IMR-90 (cell line): ENCODE measurements around the gene TRPM7. TPM values are rescaled to one million over a fixed set of nuclear protein-coding genes. Genes with fewer than 3 reads are reported as not detected.

Source experiments
- ATAC-seq: fragments of 200-7000 bp; cut with Tn5 transposase; 2 replicates; pipeline ENCODE4 v1.9.1; 2020; ENCODE audit warnings: low read depth, mild to moderate bottlenecking, moderate library complexity
- Bru-seq: library from RNA; stranded (reverse); fragments of 400-500 nt; gene quantifications from one replicate; lab custom pipeline; 2021; lab: Mats Ljungman, UMichigan
- BruChase-seq, 2 experiments: library from RNA; stranded (reverse); fragments of 400-500 nt; gene quantifications; one replicate each; lab custom pipeline; 2021; lab: Mats Ljungman, UMichigan
- BruUV-seq: library from RNA; stranded (reverse); fragments of 400-500 nt; replicated peaks from 2 replicates; lab custom pipeline; 2021; lab: Mats Ljungman, UMichigan
- CTCF ChIA-PET: fragments of 300-600 bp; formaldehyde crosslinking; extraction: SDS; loops from one replicate; lab custom pipeline; 2021; ENCODE audit warnings: antibody characterized with exemption; lab: Yijun Ruan, JAX
- POLR2A ChIA-PET: fragments of 300-600 bp; sonication (Branson Sonifier 250); formaldehyde crosslinking; loops from one replicate; lab custom pipeline; 2022; ENCODE audit warnings: antibody characterized with exemption; ENCODE audit not compliant: unreplicated experiment; lab: Charles Lee
- DNase-seq: peaks from one replicate; pipeline ENCODE4 v3.0.0; 2013
- H2AFZ ChIP-seq: replicated peaks from 2 replicates; pipeline ENCODE3; 2013; ENCODE audit warnings: low read length, mild to moderate bottlenecking; ENCODE audit not compliant: poor library complexity
- H2AK5ac ChIP-seq: 2 replicates; pipeline ENCODE4 v1.6.1; 2013; ENCODE audit warnings: low read depth, low read length, inconsistent platforms
- H2AK9ac ChIP-seq: replicated peaks from 2 replicates; pipeline ENCODE3; 2013; ENCODE audit warnings: mild to moderate bottlenecking, low read depth, low read length, moderate library complexity; ENCODE audit not compliant: poor library complexity
- H2BK120ac ChIP-seq: 2 replicates; pipeline ENCODE4 v1.6.1; 2013; ENCODE audit warnings: low read depth, low read length, inconsistent platforms
- H2BK15ac ChIP-seq: 3 replicates; pipeline ENCODE4 v1.6.1; 2013; ENCODE audit warnings: low read depth, low read length, inconsistent platforms
- H2BK20ac ChIP-seq: 2 replicates; pipeline ENCODE4 v1.6.1; 2013; ENCODE audit warnings: low read depth, mild to moderate bottlenecking, inconsistent platforms, low read length, moderate library complexity
- H2BK5ac ChIP-seq: 2 replicates; pipeline ENCODE4 v1.6.1; 2013; ENCODE audit warnings: mild to moderate bottlenecking, low read depth, low read length, inconsistent platforms; ENCODE audit not compliant: poor library complexity, severe bottlenecking
- H3K14ac ChIP-seq: replicated peaks from 2 replicates; pipeline ENCODE4 v1.6.1; 2013; ENCODE audit warnings: low read depth, low read length, inconsistent platforms
- H3K18ac ChIP-seq: 2 replicates; pipeline ENCODE4 v1.6.1; 2013; ENCODE audit warnings: low read depth, low read length, control low read depth
- H3K23ac ChIP-seq: 2 replicates; pipeline ENCODE4 v1.6.1; 2013; ENCODE audit warnings: low read depth, low read length, inconsistent platforms
- H3K27ac ChIP-seq: 2 replicates; pipeline ENCODE4 v1.5.1; 2013; ENCODE audit warnings: mild to moderate bottlenecking, control low read depth, low read length; ENCODE audit not compliant: insufficient read depth
- H3K27me3 ChIP-seq: 2 replicates; pipeline ENCODE4 v1.6.1; 2013; ENCODE audit warnings: low read length; ENCODE audit not compliant: control insufficient read depth, insufficient read depth
- H3K36me3 ChIP-seq: 2 replicates; pipeline ENCODE4 v1.6.1; 2013; ENCODE audit warnings: low read length, mixed read lengths; ENCODE audit not compliant: control insufficient read depth, insufficient read depth
- H3K4ac ChIP-seq: 2 replicates; pipeline ENCODE4 v1.6.1; 2013; ENCODE audit warnings: low read depth, low read length, inconsistent platforms
- H3K4me1 ChIP-seq: 2 replicates; pipeline ENCODE4 v1.6.1; 2013; ENCODE audit warnings: low read length, mixed read lengths; ENCODE audit not compliant: control insufficient read depth, insufficient read depth
- H3K4me2 ChIP-seq: 2 replicates; pipeline ENCODE4 v1.6.1; 2013; ENCODE audit warnings: low read depth, mild to moderate bottlenecking, control low read depth, low read length, moderate library complexity
- H3K4me3 ChIP-seq: 2 replicates; pipeline ENCODE4 v1.5.1; 2013; ENCODE audit warnings: low read depth, mild to moderate bottlenecking, control low read depth, low read length, moderate library complexity; ENCODE audit not compliant: insufficient read depth
- H3K56ac ChIP-seq: 2 replicates; pipeline ENCODE4 v1.6.1; 2013; ENCODE audit warnings: low read length, inconsistent platforms; ENCODE audit not compliant: insufficient read depth; ENCODE audit errors: extremely low read depth
- H3K79me1 ChIP-seq, 2 experiments: 2 replicates each; pipeline ENCODE4 v1.6.1; 2013; ENCODE audit warnings: low read length in 2 of 2, inconsistent platforms in 1 of 2, low read depth in 1 of 2
- H3K9ac ChIP-seq: 2 replicates; pipeline ENCODE4 v1.6.1; 2013; ENCODE audit warnings: low read depth, low read length, control low read depth
- H3K9me1 ChIP-seq: 2 replicates; pipeline ENCODE4 v1.6.1; 2013; ENCODE audit warnings: low read length, inconsistent platforms; ENCODE audit not compliant: insufficient read depth
- H3K9me3 ChIP-seq: 2 replicates; pipeline ENCODE4 v1.6.1; 2013; ENCODE audit warnings: low read length; ENCODE audit not compliant: control insufficient read depth, insufficient read depth
- H4K20me1 ChIP-seq: 2 replicates; pipeline ENCODE4 v1.6.1; 2013; ENCODE audit warnings: low read length, inconsistent platforms; ENCODE audit not compliant: insufficient read depth
- H4K5ac ChIP-seq: 2 replicates; pipeline ENCODE4 v1.6.1; 2013; ENCODE audit warnings: mild to moderate bottlenecking, low read depth, low read length, control low read depth
- H4K8ac ChIP-seq, 2 experiments: 2 replicates each; pipeline ENCODE4 v1.6.1; 2013; ENCODE audit warnings: low read depth in 2 of 2, low read length in 2 of 2, control low read depth in 1 of 2, inconsistent platforms in 1 of 2
- H4K91ac ChIP-seq: 2 replicates; pipeline ENCODE4 v1.6.1; 2013; ENCODE audit warnings: low read depth, low read length, inconsistent platforms; ENCODE audit not compliant: insufficient read depth
- BHLHE40 ChIP-seq: fragments of 150-350 bp; IDR thresholded peaks from 2 replicates; pipeline ENCODE4 v1.6.1; 2016; ENCODE audit warnings: mild to moderate bottlenecking, low read depth, low read length
- CEBPB ChIP-seq: IDR thresholded peaks from 2 replicates; pipeline ENCODE4 v1.6.1; 2012; ENCODE audit warnings: low read depth, low read length, improper control_type of control experiment
- FOS ChIP-seq: fragments of 150-350 bp; IDR thresholded peaks from 2 replicates; pipeline ENCODE4 v1.6.1; 2016; ENCODE audit warnings: low read depth, low read length
- MXI1 ChIP-seq: IDR thresholded peaks from 2 replicates; pipeline ENCODE4 v1.6.1; 2012; ENCODE audit warnings: low read depth, mild to moderate bottlenecking, low read length, moderate library complexity, borderline replicate concordance
- RFX5 ChIP-seq: IDR thresholded peaks from 2 replicates; pipeline ENCODE4 v1.8.0; 2012; ENCODE audit warnings: low read depth, mild to moderate bottlenecking, low read length, moderate library complexity
- WGBS, 2 experiments: methylation state at CpG; one replicate each; pipeline versions ENCODE4 v1.1.5 to v1.1.7; 2013; ENCODE audit warnings: missing lambda C conversion rate in 2 of 2; ENCODE audit not compliant: insufficient read length in 1 of 2; ENCODE audit errors: extremely low coverage in 2 of 2; 5-methylcytosine and 5-hydroxymethylcytosine counted together
- dilution Hi-C: fragments of 300-500 bp; cut with HindIII; formaldehyde crosslinking; loops from one replicate; pipeline ENCODE4 v1.14.3; 2018; ENCODE audit warnings: low sequenced_read_pairs; ENCODE audit not compliant: unreplicated experiment
- in situ Hi-C: fragments of 300-500 bp; cut with MboI; formaldehyde crosslinking; loops from 3 replicates; pipeline ENCODE4 v1.14.3; 2019; ENCODE audit warnings: low sequenced_read_pairs, inconsistent platforms, mixed read lengths
- intact Hi-C: fragments of 100-400 bp; cut with micrococcal nuclease; formaldehyde crosslinking; loops from 2 replicates; pipeline ENCODE4 v1.10.0; 2022
- long read RNA-seq: library from polyadenylated mRNA; unstranded; transcript quantifications from one replicate; pipeline ENCODE4 v2.0.0, GENCODE V29; 2021; ENCODE audit not compliant: unreplicated experiment
- polyA plus RNA-seq, 3 experiments: library from polyadenylated mRNA; depleted of rRNA; stranded (reverse); fragments of >200 nt; gene quantifications; 2 replicates each; pipeline ENCODE4 v1.2.3, GENCODE V29; 2012; ENCODE audit warnings: low replicate concordance in 1 of 3
- total RNA-seq: library from RNA; depleted of rRNA; stranded (reverse); fragments of >200 nt; gene quantifications from 2 replicates; pipeline ENCODE4 v1.2.3, GENCODE V29; 2012; rRNA removed
- TF ChIP-seq, protein P1 (sequence below): fragments of 150-350 bp; IDR thresholded peaks from 2 replicates; pipeline ENCODE4 v1.6.1; 2017; ENCODE audit warnings: mild to moderate bottlenecking, antibody characterized with exemption, low read length, low read depth

TRPM7 gene, protein sequence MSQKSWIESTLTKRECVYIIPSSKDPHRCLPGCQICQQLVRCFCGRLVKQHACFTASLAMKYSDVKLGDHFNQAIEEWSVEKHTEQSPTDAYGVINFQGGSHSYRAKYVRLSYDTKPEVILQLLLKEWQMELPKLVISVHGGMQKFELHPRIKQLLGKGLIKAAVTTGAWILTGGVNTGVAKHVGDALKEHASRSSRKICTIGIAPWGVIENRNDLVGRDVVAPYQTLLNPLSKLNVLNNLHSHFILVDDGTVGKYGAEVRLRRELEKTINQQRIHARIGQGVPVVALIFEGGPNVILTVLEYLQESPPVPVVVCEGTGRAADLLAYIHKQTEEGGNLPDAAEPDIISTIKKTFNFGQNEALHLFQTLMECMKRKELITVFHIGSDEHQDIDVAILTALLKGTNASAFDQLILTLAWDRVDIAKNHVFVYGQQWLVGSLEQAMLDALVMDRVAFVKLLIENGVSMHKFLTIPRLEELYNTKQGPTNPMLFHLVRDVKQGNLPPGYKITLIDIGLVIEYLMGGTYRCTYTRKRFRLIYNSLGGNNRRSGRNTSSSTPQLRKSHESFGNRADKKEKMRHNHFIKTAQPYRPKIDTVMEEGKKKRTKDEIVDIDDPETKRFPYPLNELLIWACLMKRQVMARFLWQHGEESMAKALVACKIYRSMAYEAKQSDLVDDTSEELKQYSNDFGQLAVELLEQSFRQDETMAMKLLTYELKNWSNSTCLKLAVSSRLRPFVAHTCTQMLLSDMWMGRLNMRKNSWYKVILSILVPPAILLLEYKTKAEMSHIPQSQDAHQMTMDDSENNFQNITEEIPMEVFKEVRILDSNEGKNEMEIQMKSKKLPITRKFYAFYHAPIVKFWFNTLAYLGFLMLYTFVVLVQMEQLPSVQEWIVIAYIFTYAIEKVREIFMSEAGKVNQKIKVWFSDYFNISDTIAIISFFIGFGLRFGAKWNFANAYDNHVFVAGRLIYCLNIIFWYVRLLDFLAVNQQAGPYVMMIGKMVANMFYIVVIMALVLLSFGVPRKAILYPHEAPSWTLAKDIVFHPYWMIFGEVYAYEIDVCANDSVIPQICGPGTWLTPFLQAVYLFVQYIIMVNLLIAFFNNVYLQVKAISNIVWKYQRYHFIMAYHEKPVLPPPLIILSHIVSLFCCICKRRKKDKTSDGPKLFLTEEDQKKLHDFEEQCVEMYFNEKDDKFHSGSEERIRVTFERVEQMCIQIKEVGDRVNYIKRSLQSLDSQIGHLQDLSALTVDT (N-terminal part only)
- 27.8 and 49.4 TPM in 2 replicates for total RNA-seq
- 6.9 and 10.6 TPM in 2 replicates for polyA plus RNA-seq (2012; rRNA removed)
- polyA plus RNA-seq (2012; cell fraction: cytosol; rRNA removed), result 0.86 and 1.2 TPM in 2 replicates
- polyA plus RNA-seq (2012; cell fraction: nucleus; rRNA removed; ENCODE audit: low replicate concordance), result 2.1 and 18.4 TPM in 2 replicates
- percentile 89 among the genes with signal in this experiment for Bru-seq, nascent RNA
- percentile 92 among the genes with signal in this experiment for BruChase-seq, experiment 1, labeled RNA remaining after a 6-hour chase
- percentile 90 among the genes with signal in this experiment for BruChase-seq, experiment 2, labeled RNA remaining after a 2-hour chase
- long read RNA-seq, partial matches to known transcripts, result 7 of 11 reads
- long read RNA-seq, other reads (novel, unspliced or antisense), result 4 of 11 reads

DNA sequence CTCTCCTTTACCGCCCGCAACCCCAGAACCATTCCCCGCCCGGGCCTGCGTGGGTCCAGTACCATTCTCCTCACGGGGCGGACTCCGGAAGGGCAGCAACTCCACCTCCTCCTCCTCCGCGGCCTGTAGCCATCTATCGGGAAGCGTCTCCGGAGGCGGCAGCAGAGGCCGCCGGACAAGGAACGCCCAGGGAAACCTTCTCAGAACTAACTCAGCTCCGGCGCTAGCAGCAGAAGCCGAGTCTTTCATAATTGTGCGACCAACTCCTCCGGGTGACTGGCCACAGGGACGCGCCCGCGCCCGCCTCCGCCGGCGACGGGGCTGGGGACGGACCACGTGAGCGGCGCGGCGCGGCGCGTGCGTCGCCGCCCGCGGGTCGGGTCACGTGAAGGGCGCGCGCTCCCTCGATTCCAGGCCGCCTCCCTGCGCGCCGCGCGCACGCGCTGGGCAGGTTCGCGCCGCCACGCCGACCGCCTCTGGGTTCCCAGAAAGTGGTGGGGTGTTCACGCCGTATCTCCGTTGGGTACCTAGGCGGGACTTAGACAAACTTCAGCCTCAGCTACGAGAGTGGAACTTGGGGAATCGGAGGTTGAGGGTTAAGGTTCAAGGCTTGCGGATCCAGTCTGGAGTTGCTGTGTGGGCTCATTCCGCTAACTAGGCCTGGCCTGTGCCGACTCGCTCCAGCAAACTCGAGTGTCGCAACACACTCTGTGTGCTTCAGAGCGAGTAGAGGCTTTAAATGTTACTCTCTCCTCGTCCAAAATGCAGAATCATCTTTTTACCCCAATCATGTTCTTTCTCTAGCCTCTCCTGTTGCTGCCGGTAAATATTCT is at the start of gene TRPM7:
Gene TRPM7 (minus strand): TSS at position 329 of the 833 bp plus-strand sequence. CDS start 264 bp downstream, at position 65.
- peak within 1 kb of the TSS; percentile 83 for H2BK15ac ChIP-seq
- peak within 1 kb of the TSS; percentile 84 for H2AK9ac ChIP-seq
- POLR2A ChIA-PET, result interaction anchor here (0.7 kb wide), 1 partner anchor 33 kb away, joined by 4 read pairs; no protein-coding TSS in a partner anchor
- peak within 1 kb of the TSS; percentile 96 to 100 for H4K8ac ChIP-seq
- peak within 1 kb of the TSS; percentile 98 for H3K56ac ChIP-seq
- peak within 1 kb of the TSS; percentile 96 for H4K91ac ChIP-seq
- H3K4me3 ChIP-seq, result peak within 1 kb of the TSS; percentile 96
- CTCF ChIA-PET, result interaction anchor here (1.1 kb wide), 1 partner anchor 190 kb away, joined by 4 read pairs; no protein-coding TSS in a partner anchor
- ATAC-seq (peak; percentile 84), DNase-seq (peak; percentile 81)
- dilution Hi-C loops (no loop called here), intact Hi-C loops (loop anchor here (2.0 kb wide), 1 partner anchor 78 kb away; the partner anchor contains the start of gene SPPL2A), in situ Hi-C loops (no loop called here)
- H3K14ac ChIP-seq, result peak within 1 kb of the TSS; percentile 100
- peak within 1 kb of the TSS; percentile 93 for H3K27ac ChIP-seq
- H3K23ac ChIP-seq, result peak within 1 kb of the TSS; percentile 98
- H3K27me3 ChIP-seq, result no peaks in the 10 kb centered on the region
- peaks cover 20% of the 10 kb centered on the region for H4K20me1 ChIP-seq
- no TSS peak for BruUV-seq
- H4K5ac ChIP-seq, result peak within 1 kb of the TSS; percentile 94
- peak within 1 kb of the TSS; percentile 87 for H2BK5ac ChIP-seq
- H3K18ac ChIP-seq, result peak within 1 kb of the TSS; percentile 97
- peaks cover 3% of the 10 kb centered on the region; the same call in 1 of the 2 replicates for H3K4me1 ChIP-seq
- H3K4me2 ChIP-seq, result peak within 1 kb of the TSS; percentile 97
- 1% methylated on average over 22 of the region's 80 CpGs; no CpG with 5 or more reads in 1 of the 2 experiments for WGBS, 2 experiments
- no peaks in the 10 kb centered on the region for H3K9me3 ChIP-seq
- peaks cover 4 to 51% of the 10 kb centered on the region in 2 experiments for H3K79me1 ChIP-seq
- peak within 1 kb of the TSS; percentile 91 for H2BK120ac ChIP-seq
- peak within 1 kb of the TSS; percentile 45 for H2BK20ac ChIP-seq
- H3K9ac ChIP-seq, result peak within 1 kb of the TSS; percentile 94
- H2AFZ ChIP-seq, result peak within 1 kb of the TSS; percentile 97
- H3K9me1 ChIP-seq, result no peaks in the 10 kb centered on the region; the same call in 1 of the 2 replicates
- 0 out of 2 replicates have a peak, but pooled peaks cover 2% of the 10 kb centered on the region for H3K36me3 ChIP-seq
- H2AK5ac ChIP-seq, result peak within 1 kb of the TSS; percentile 79
- H3K4ac ChIP-seq, result peak within 1 kb of the TSS; percentile 99
- TF ChIP-seq CEBPB, result peak; percentile 96
- TF ChIP-seq FOS, result peak; percentile 43
- TF ChIP-seq, protein P1, sequence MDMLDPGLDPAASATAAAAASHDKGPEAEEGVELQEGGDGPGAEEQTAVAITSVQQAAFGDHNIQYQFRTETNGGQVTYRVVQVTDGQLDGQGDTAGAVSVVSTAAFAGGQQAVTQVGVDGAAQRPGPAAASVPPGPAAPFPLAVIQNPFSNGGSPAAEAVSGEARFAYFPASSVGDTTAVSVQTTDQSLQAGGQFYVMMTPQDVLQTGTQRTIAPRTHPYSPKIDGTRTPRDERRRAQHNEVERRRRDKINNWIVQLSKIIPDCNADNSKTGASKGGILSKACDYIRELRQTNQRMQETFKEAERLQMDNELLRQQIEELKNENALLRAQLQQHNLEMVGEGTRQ, result peak; percentile 99
- TF ChIP-seq RFX5, result no peak
- peak; percentile 98 for TF ChIP-seq BHLHE40
- peak; percentile 86; the same call in 1 of the 2 replicates for TF ChIP-seq MXI1
